ENCODE data around the gene ZNF837.
A peak's percentile ranks its signal among the peaks of the same experiment; 100 is the strongest.
"Not testable (repeated sequence)": the region's sequence is repeated elsewhere in the genome, so short reads cannot be mapped to it uniquely, and the experiment has no call there.

Gene ZNF837

GRCh38 chr19:58395979-58396627, 15.3 kb upstream of the ZNF837 start:
- no peak for DNase-seq (ENCODE audit: low spot score)

GRCh38 chr19:58395220-58395978, 14.6 kb upstream of the ZNF837 start, which contains the start of gene RNF225:
Gene RNF225 (plus strand): TSS chr19:58395656. CDS start chr19:58396090, 434 bp downstream.
- DNase-seq (ENCODE audit: low spot score): no peak

- DNase-seq (ENCODE audit: low spot score): no peak
These were observed 14.0 kb upstream of the ZNF837 start for GRCh38 chr19:58394821-58395219.

- DNase-seq (ENCODE audit: low spot score): no peak
These were observed 12.8 kb upstream of the ZNF837 start for GRCh38 chr19:58393725-58394033.

GRCh38 chr19:58392945-58393724, 12.3 kb upstream of the ZNF837 start:
- DNase-seq (ENCODE audit: low spot score): no peak

GRCh38 chr19:58388175-58388526, 7.3 kb upstream of the ZNF837 start:
- no peak for DNase-seq (ENCODE audit: low spot score)

GRCh38 chr19:58387338-58388174, 6.7 kb upstream of the ZNF837 start:
- no peak for DNase-seq (ENCODE audit: low spot score)

- DNase-seq (ENCODE audit: low spot score): peak; percentile 99
These were observed 5.9 kb upstream of the ZNF837 start, which contains the start of gene RPS5 for GRCh38 chr19:58386576-58387337. Gene RPS5 (plus strand): TSS chr19:58387269. CDS start chr19:58388138, 869 bp downstream.

GRCh38 chr19:58385891-58386575, 5.2 kb upstream of the ZNF837 start:
- no peak for DNase-seq (ENCODE audit: low spot score)

GRCh38 chr19:58385313-58385890, 4.6 kb upstream of the ZNF837 start:
- DNase-seq (ENCODE audit: low spot score): no peak

GRCh38 chr19:58382997-58383603, 2.3 kb upstream of the ZNF837 start:
- DNase-seq (ENCODE audit: low spot score): no peak

- no peak for DNase-seq (ENCODE audit: low spot score)
These were observed 806 bp upstream of the ZNF837 start for GRCh38 chr19:58381460-58382212.

- no peak for DNase-seq (ENCODE audit: low spot score)
These were observed 681 bp downstream of the ZNF837 start for GRCh38 chr19:58380037-58380661.

- no peak for DNase-seq (ENCODE audit: low spot score)
These were observed 1.6 kb downstream of the ZNF837 start for GRCh38 chr19:58379246-58379645.

- DNase-seq (ENCODE audit: low spot score): not testable (repeated sequence)
These were observed 4.1 kb downstream of the ZNF837 start for GRCh38 chr19:58376724-58377123.

GRCh38 chr19:58374200-58374599, 6.6 kb downstream of the ZNF837 start:
- DNase-seq (ENCODE audit: low spot score): no peak

- no peak for DNase-seq (ENCODE audit: low spot score)
These were observed 8.3 kb downstream of the ZNF837 start for GRCh38 chr19:58372311-58373133.

All from AG20443 (cell line).